ENCODE measurements around the gene STARD7. TPM values are rescaled to one million over a fixed set of nuclear protein-coding genes. Genes with fewer than 3 reads are reported as not detected.

Gene STARD7
- total and polyA plus RNA-seq, 10 of the 15 experiments (the other 5 are each of a cell fraction or from before 2014, with no cell fraction given) = 85.4 to 237 (median 153) TPM

- TF ChIP-seq ZNF592 (IDR thresholded peaks at IDR 0.05) (no peak; the same call in 1 of the 2 replicates), MYB (IDR thresholded peaks at IDR 0.05; ENCODE audit: borderline replicate concordance, low read depth, low read length) (no peak), EED (IDR thresholded peaks at IDR 0.05; ENCODE audit: low read depth) (peak; percentile 77), FOXM1 (IDR thresholded peaks at IDR 0.05; ENCODE audit: low read depth, low read length) (no peak), IKZF2 (IDR thresholded peaks at IDR 0.05) (peak; percentile 95 to 97), SKIL (IDR thresholded peaks at IDR 0.05; ENCODE audit: low read depth, poor library complexity, severe bottlenecking) (peak; percentile 33), TCF7 (IDR thresholded peaks at IDR 0.05; ENCODE audit: borderline replicate concordance) (no peak), ASH2L (IDR thresholded peaks at IDR 0.05; ENCODE audit: borderline replicate concordance, low read depth) (0 out of 2 replicates have a peak, but pooled peaks have one; percentile 3), RCOR1 (conservative IDR thresholded peaks at IDR 0.05; ENCODE audit: low read depth, low read length) (no peak), ATF3 (IDR thresholded peaks at IDR 0.05; ENCODE audit: borderline replicate concordance, extremely low read depth, low read depth, low read length) (peak; percentile 44; the same call in 1 of the 2 replicates), ELK1 (IDR thresholded peaks at IDR 0.05; ENCODE audit: low read depth, low read length) (no peak), ATF2 (IDR thresholded peaks at IDR 0.05; ENCODE audit: low read length) (no peak), PKNOX1 (IDR thresholded peaks at IDR 0.05) (no peak), ZNF24 (IDR thresholded peaks at IDR 0.05) (no peak), HDAC2 (IDR thresholded peaks at IDR 0.05) (no peak), HSF1 (IDR thresholded peaks at IDR 0.05; ENCODE audit: low read depth, low read length) (no peak), IKZF1 (conservative IDR thresholded peaks at IDR 0.05) (peak; percentile 96)
These were observed 44.0 kb downstream of the STARD7 start (continued) for GRCh38 chr2:96164459-96165184.

Data from GM12878 (cell line).